ENCODE results near the gene METTL2A.
"Not testable (repeated sequence)": the region's sequence is repeated elsewhere in the genome, so short reads cannot be mapped to it uniquely, and the experiment has no call there.

GRCh38 chr17:62477718-62478408 lies 54.2 kb downstream of the METTL2A start:
- not testable (repeated sequence) for TF ChIP-seq CEBPB (IDR thresholded peaks at IDR 0.05); RFX5 (IDR thresholded peaks at IDR 0.05); REST (IDR thresholded peaks at IDR 0.05); MAFK (IDR thresholded peaks at IDR 0.05; ENCODE audit: partially characterized antibody)
